Measurements from ENCODE around the gene DPP6. TPM values are rescaled to one million over a fixed set of nuclear protein-coding genes. Genes with fewer than 3 reads are reported as not detected.
A peak's percentile ranks its signal among the peaks of the same experiment; 100 is the strongest.

DPP6 gene
- total RNA-seq, 4 donors from 2014 or later = 1.8 to 33.7 (median 6.4) TPM

- no peak for DNase-seq
- H3K4me3 ChIP-seq = no peak overlapping the region
- H3K36me3 ChIP-seq = no peaks in the 10 kb centered on the region
- WGBS, 2 donors (ENCODE audit: low coverage in 1 of 2) = 66 to 80% methylated on average over 3 to 7 of the region's 7 CpGs
- H3K27me3 ChIP-seq = no peaks in the 10 kb centered on the region
- H3K4me1 ChIP-seq = no peaks in the 10 kb centered on the region
- TF ChIP-seq POLR2A (IDR thresholded peaks at IDR 0.05) = no peak
- H3K9me3 ChIP-seq = no peaks in the 10 kb centered on the region
- no peak overlapping the region for H3K27ac ChIP-seq
- intact Hi-C loops (cut with DNase I; ENCODE audit: low total_unique reads) = no loop called here
- in situ Hi-C loops (cut with MboI; ENCODE audit: low pct_ligation_motif_present in 1 of 4, low pct_unique_long_range_greater_than_20kb in 1 of 4, low sequenced_read_pairs in 3 of 4) = no loop called here
Observed at GRCh38 chr7:154628556-154628955, 576.4 kb downstream of the DPP6 start.

GRCh38 chr7:154631162-154631561 is 579.0 kb downstream of the DPP6 start:
- no peak overlapping the region for H3K4me3 ChIP-seq
- H3K27ac ChIP-seq = no peak overlapping the region
- no peaks in the 10 kb centered on the region for H3K4me1 ChIP-seq
- DNase-seq = no peak
- no peaks in the 10 kb centered on the region for H3K9me3 ChIP-seq
- intact Hi-C loops (cut with DNase I; ENCODE audit: low total_unique reads) = no loop called here
- TF ChIP-seq EP300 (IDR thresholded peaks at IDR 0.05; ENCODE audit: low read depth) (no peak), POLR2A (IDR thresholded peaks at IDR 0.05) (no peak), POLR2AphosphoS5 (IDR thresholded peaks at IDR 0.05) (no peak)
- TF ChIP-seq, protein P1, sequence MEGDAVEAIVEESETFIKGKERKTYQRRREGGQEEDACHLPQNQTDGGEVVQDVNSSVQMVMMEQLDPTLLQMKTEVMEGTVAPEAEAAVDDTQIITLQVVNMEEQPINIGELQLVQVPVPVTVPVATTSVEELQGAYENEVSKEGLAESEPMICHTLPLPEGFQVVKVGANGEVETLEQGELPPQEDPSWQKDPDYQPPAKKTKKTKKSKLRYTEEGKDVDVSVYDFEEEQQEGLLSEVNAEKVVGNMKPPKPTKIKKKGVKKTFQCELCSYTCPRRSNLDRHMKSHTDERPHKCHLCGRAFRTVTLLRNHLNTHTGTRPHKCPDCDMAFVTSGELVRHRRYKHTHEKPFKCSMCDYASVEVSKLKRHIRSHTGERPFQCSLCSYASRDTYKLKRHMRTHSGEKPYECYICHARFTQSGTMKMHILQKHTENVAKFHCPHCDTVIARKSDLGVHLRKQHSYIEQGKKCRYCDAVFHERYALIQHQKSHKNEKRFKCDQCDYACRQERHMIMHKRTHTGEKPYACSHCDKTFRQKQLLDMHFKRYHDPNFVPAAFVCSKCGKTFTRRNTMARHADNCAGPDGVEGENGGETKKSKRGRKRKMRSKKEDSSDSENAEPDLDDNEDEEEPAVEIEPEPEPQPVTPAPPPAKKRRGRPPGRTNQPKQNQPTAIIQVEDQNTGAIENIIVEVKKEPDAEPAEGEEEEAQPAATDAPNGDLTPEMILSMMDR (IDR thresholded peaks at IDR 0.05) = no peak
- no peaks in the 10 kb centered on the region for H3K36me3 ChIP-seq
- in situ Hi-C loops (cut with MboI; ENCODE audit: low pct_ligation_motif_present in 1 of 4, low pct_unique_long_range_greater_than_20kb in 1 of 4, low sequenced_read_pairs in 3 of 4) = no loop called here
- WGBS, 2 donors (ENCODE audit: low coverage in 1 of 2) = 60 to 61% methylated on average over 1 to 4 of the region's 4 CpGs
- no peaks in the 10 kb centered on the region for H3K27me3 ChIP-seq

GRCh38 chr7:154633641-154634040 is 581.4 kb downstream of the DPP6 start:
- no peak for DNase-seq
- in situ Hi-C loops (cut with MboI; ENCODE audit: low pct_ligation_motif_present in 1 of 4, low pct_unique_long_range_greater_than_20kb in 1 of 4, low sequenced_read_pairs in 3 of 4) (no loop called here), intact Hi-C loops (cut with DNase I; ENCODE audit: low total_unique reads) (no loop called here)
- Histone ChIP-seq H3K4me3 (no peak overlapping the region), H3K4me1 (no peaks in the 10 kb centered on the region), H3K27me3 (no peaks in the 10 kb centered on the region), H3K27ac (no peak overlapping the region), H3K36me3 (no peaks in the 10 kb centered on the region), H3K9me3 (no peaks in the 10 kb centered on the region)
- TF ChIP-seq EP300 (IDR thresholded peaks at IDR 0.05; ENCODE audit: low read depth) = no peak
- TF ChIP-seq POLR2AphosphoS5 (IDR thresholded peaks at IDR 0.05) = no peak
- TF ChIP-seq POLR2A (IDR thresholded peaks at IDR 0.05) = no peak
- TF ChIP-seq, protein P1 (IDR thresholded peaks at IDR 0.05) = no peak
- WGBS, 2 donors (ENCODE audit: low coverage in 1 of 2) = 68 to 79% methylated on average over 2 to 3 of the region's 3 CpGs

DNA sequence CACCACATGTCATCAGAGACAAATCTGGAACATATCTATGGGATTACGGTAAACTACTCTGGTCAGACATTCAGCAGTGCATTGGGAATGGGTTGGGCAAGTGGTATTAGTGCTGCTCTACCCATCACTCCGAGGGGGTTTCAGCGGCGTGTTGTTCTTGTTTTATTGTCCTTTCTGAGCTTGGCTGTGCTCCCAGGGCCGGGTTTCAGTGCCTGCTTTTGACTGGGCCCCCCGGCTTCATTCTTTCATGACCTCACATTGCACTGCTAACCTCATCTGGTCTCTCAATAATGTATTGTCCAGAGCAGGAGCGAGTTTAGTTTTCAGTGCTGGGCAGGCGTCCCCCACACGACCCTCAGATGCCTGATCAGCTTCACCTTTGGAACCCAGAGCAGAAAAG is 586.1 kb downstream of the DPP6 start:
- in situ Hi-C loops (cut with MboI; ENCODE audit: low pct_ligation_motif_present in 1 of 4, low pct_unique_long_range_greater_than_20kb in 1 of 4, low sequenced_read_pairs in 3 of 4) = no loop called here
- Histone ChIP-seq H3K4me3 (no peak overlapping the region), H3K27ac (no peak overlapping the region), H3K36me3 (no peaks in the 10 kb centered on the region), H3K9me3 (no peaks in the 10 kb centered on the region), H3K4me1 (no peaks in the 10 kb centered on the region), H3K27me3 (no peaks in the 10 kb centered on the region)
- DNase-seq = no peak
- intact Hi-C loops (cut with DNase I; ENCODE audit: low total_unique reads) = no loop called here
- WGBS, 2 donors (ENCODE audit: low coverage in 1 of 2) = 60 to 63% methylated on average over 1 to 9 of the region's 9 CpGs
- TF ChIP-seq POLR2A (IDR thresholded peaks at IDR 0.05) (no peak), POLR2AphosphoS5 (IDR thresholded peaks at IDR 0.05) (no peak), EP300 (IDR thresholded peaks at IDR 0.05; ENCODE audit: low read depth) (no peak)
- TF ChIP-seq, protein P1 (IDR thresholded peaks at IDR 0.05) = no peak

- no peaks in the 10 kb centered on the region for H3K27me3 ChIP-seq
- in situ Hi-C loops (cut with MboI; ENCODE audit: low pct_ligation_motif_present in 1 of 4, low pct_unique_long_range_greater_than_20kb in 1 of 4, low sequenced_read_pairs in 3 of 4) = no loop called here
- TF ChIP-seq POLR2A (IDR thresholded peaks at IDR 0.05) = no peak
- no peak for TF ChIP-seq EP300 (IDR thresholded peaks at IDR 0.05; ENCODE audit: low read depth)
- TF ChIP-seq, protein P1 (IDR thresholded peaks at IDR 0.05) = peak in 4 of 5 experiments; percentile 7 to 48 (median 32)
- TF ChIP-seq POLR2AphosphoS5 (IDR thresholded peaks at IDR 0.05) = no peak
- H3K9me3 ChIP-seq = no peaks in the 10 kb centered on the region
- intact Hi-C loops (cut with DNase I; ENCODE audit: low total_unique reads) = no loop called here
- DNase-seq = peak; percentile 11
- no peak overlapping the region for H3K27ac ChIP-seq
- WGBS, 2 donors (ENCODE audit: low coverage in 1 of 2) = 34 to 61% methylated on average over 7 to 10 of the region's 10 CpGs
- H3K4me1 ChIP-seq = no peaks in the 10 kb centered on the region
- no peaks in the 10 kb centered on the region for H3K36me3 ChIP-seq
- no peak overlapping the region for H3K4me3 ChIP-seq
Observed at GRCh38 chr7:154640266-154640865, 588.2 kb downstream of the DPP6 start.

All from transverse colon (tissue), 4 donors.